ENCODE data around the gene PCED1B.

Gene PCED1B

DNA sequence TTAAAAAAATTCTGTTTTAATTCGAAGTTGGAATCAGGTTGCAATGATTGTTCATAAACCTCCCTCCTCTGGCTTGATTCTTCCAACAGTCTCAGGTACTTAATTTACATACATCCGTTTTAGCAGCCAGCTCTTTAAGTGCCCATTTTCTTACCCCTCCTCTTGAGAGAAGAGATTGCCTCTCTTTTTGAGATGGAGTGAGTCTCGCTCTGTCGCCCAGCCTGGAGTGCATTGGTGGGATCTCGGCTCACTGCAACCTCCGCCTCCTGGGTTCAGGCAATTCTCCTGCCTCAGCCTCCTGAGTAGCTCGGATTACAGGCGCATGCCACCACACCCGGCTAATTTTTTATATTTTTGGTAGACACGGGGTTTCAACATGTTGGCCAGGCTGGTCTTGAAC is 146.8 kb downstream of the PCED1B start:
- ChIA-PET CTCF (interaction anchor here (0.5 to 0.6 kb wide), 2 partner anchors 155 to 236 kb away, joined by 3 read pairs; no protein-coding TSS in a partner anchor), POLR2A (no interaction called here)
- Histone ChIP-seq H3K9me3 (ENCODE audit: control insufficient read depth, insufficient read depth, low read depth, low read length) (no peaks in the 10 kb centered on the region), H3K4me1 (ENCODE audit: control insufficient read depth, insufficient read depth, low read length) (no peaks in the 10 kb centered on the region), H3K4me3 (ENCODE audit: low read depth, low read length) (no peak overlapping the region), H3K27ac (ENCODE audit: extremely low read depth, low read depth, low read length) (no peak overlapping the region), H3K36me3 (ENCODE audit: control insufficient read depth in 2 of 2, insufficient read depth in 1 of 2, low read length in 2 of 2) (no peaks in the 10 kb centered on the region)
- TF ChIP-seq SCRT1 (tag by site-specific recombination; IDR thresholded peaks at IDR 0.05; ENCODE audit: borderline replicate concordance) (no peak), OSR2 (tag by site-specific recombination; IDR thresholded peaks at IDR 0.05) (no peak), ZNF140 (tag by site-specific recombination; IDR thresholded peaks at IDR 0.05) (no peak), ZNF660 (tag by site-specific recombination; IDR thresholded peaks at IDR 0.05) (no peak), SALL2 (tag by site-specific recombination; IDR thresholded peaks at IDR 0.05; ENCODE audit: borderline replicate concordance) (no peak), ZNF324 (tag by site-specific recombination; IDR thresholded peaks at IDR 0.05) (no peak), ZNF416 (tag by site-specific recombination; IDR thresholded peaks at IDR 0.05) (no peak), ZNF114 (tag by site-specific recombination; IDR thresholded peaks at IDR 0.05) (no peak)
- TF ChIP-seq, protein P1, sequence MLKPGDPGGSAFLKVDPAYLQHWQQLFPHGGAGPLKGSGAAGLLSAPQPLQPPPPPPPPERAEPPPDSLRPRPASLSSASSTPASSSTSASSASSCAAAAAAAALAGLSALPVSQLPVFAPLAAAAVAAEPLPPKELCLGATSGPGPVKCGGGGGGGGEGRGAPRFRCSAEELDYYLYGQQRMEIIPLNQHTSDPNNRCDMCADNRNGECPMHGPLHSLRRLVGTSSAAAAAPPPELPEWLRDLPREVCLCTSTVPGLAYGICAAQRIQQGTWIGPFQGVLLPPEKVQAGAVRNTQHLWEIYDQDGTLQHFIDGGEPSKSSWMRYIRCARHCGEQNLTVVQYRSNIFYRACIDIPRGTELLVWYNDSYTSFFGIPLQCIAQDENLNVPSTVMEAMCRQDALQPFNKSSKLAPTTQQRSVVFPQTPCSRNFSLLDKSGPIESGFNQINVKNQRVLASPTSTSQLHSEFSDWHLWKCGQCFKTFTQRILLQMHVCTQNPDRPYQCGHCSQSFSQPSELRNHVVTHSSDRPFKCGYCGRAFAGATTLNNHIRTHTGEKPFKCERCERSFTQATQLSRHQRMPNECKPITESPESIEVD (tag by site-specific recombination; IDR thresholded peaks at IDR 0.05), result no peak
- TF ChIP-seq, protein P2, sequence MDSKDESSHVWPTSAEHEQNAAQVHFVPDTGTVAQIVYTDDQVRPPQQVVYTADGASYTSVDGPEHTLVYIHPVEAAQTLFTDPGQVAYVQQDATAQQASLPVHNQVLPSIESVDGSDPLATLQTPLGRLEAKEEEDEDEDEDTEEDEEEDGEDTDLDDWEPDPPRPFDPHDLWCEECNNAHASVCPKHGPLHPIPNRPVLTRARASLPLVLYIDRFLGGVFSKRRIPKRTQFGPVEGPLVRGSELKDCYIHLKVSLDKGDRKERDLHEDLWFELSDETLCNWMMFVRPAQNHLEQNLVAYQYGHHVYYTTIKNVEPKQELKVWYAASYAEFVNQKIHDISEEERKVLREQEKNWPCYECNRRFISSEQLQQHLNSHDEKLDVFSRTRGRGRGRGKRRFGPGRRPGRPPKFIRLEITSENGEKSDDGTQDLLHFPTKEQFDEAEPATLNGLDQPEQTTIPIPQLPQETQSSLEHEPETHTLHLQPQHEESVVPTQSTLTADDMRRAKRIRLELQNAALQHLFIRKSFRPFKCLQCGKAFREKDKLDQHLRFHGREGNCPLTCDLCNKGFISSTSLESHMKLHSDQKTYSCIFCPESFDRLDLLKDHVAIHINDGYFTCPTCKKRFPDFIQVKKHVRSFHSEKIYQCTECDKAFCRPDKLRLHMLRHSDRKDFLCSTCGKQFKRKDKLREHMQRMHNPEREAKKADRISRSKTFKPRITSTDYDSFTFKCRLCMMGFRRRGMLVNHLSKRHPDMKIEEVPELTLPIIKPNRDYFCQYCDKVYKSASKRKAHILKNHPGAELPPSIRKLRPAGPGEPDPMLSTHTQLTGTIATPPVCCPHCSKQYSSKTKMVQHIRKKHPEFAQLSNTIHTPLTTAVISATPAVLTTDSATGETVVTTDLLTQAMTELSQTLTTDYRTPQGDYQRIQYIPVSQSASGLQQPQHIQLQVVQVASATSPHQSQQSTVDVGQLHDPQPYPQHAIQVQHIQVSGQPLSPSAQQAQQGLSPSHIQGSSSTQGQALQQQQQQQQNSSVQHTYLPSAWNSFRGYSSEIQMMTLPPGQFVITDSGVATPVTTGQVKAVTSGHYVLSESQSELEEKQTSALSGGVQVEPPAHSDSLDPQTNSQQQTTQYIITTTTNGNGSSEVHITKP (tag by site-specific recombination; IDR thresholded peaks at IDR 0.05), result no peak
- TF ChIP-seq, protein P3, sequence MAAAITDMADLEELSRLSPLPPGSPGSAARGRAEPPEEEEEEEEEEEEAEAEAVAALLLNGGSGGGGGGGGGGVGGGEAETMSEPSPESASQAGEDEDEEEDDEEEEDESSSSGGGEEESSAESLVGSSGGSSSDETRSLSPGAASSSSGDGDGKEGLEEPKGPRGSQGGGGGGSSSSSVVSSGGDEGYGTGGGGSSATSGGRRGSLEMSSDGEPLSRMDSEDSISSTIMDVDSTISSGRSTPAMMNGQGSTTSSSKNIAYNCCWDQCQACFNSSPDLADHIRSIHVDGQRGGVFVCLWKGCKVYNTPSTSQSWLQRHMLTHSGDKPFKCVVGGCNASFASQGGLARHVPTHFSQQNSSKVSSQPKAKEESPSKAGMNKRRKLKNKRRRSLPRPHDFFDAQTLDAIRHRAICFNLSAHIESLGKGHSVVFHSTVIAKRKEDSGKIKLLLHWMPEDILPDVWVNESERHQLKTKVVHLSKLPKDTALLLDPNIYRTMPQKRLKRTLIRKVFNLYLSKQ (tag by site-specific recombination; IDR thresholded peaks at IDR 0.05; ENCODE audit: borderline replicate concordance), result no peak
- TF ChIP-seq, protein P4, sequence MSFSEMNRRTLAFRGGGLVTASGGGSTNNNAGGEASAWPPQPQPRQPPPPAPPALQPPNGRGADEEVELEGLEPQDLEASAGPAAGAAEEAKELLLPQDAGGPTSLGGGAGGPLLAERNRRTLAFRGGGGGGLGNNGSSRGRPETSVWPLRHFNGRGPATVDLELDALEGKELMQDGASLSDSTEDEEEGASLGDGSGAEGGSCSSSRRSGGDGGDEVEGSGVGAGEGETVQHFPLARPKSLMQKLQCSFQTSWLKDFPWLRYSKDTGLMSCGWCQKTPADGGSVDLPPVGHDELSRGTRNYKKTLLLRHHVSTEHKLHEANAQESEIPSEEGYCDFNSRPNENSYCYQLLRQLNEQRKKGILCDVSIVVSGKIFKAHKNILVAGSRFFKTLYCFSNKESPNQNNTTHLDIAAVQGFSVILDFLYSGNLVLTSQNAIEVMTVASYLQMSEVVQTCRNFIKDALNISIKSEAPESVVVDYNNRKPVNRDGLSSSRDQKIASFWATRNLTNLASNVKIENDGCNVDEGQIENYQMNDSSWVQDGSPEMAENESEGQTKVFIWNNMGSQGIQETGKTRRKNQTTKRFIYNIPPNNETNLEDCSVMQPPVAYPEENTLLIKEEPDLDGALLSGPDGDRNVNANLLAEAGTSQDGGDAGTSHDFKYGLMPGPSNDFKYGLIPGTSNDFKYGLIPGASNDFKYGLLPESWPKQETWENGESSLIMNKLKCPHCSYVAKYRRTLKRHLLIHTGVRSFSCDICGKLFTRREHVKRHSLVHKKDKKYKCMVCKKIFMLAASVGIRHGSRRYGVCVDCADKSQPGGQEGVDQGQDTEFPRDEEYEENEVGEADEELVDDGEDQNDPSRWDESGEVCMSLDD (tag by site-specific recombination; IDR thresholded peaks at IDR 0.05), result no peak

DNA sequence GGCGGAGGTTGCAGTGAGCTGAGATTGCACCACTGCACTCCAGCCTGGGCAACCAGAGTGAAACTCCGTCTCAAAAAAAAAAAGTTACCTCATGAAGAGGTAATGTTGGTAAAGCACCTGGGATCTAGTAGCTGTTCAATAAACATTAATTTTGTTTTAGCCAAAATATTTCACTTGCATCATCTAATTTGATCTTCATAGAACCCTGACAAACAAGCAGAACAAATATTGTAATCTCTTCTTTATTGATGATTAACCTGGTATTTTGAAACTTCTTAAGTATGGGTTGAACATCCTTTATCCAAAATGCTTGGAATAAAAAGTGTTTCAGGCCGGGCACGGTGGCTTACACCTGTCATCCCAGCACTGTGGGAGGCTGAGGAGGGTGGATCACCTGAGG is 149.4 kb downstream of the PCED1B start:
- no peaks in the 10 kb centered on the region for H3K36me3 ChIP-seq (ENCODE audit: control insufficient read depth in 2 of 2, insufficient read depth in 1 of 2, low read length in 2 of 2)
- no peaks in the 10 kb centered on the region for H3K4me1 ChIP-seq (ENCODE audit: control insufficient read depth, insufficient read depth, low read length)
- H3K4me3 ChIP-seq (ENCODE audit: low read depth, low read length), result no peak overlapping the region
- no peak for TF ChIP-seq SETDB1 (IDR thresholded peaks at IDR 0.05; ENCODE audit: insufficient read length, low read length)
- no peak for TF ChIP-seq GLIS2 (tag by site-specific recombination; IDR thresholded peaks at IDR 0.05)
- TF ChIP-seq ZNF121 (tag by site-specific recombination; IDR thresholded peaks at IDR 0.05), result no peak
- no peak for TF ChIP-seq HOXC10 (CRISPR knock-in tag; IDR thresholded peaks at IDR 0.05)
- TF ChIP-seq, protein P2 (tag by site-specific recombination; IDR thresholded peaks at IDR 0.05), result no peak
- no peak for TF ChIP-seq ZNF837 (tag by site-specific recombination; IDR thresholded peaks at IDR 0.05)
- no peak for TF ChIP-seq ZNF571 (tag by site-specific recombination; IDR thresholded peaks at IDR 0.05)
- TF ChIP-seq ZNF138 (tag by site-specific recombination; IDR thresholded peaks at IDR 0.05; ENCODE audit: borderline replicate concordance), result no peak
- TF ChIP-seq, protein P1 (tag by site-specific recombination; IDR thresholded peaks at IDR 0.05), result no peak
- H3K9me3 ChIP-seq (ENCODE audit: control insufficient read depth, insufficient read depth, low read depth, low read length), result no peaks in the 10 kb centered on the region
- no peak overlapping the region for H3K27ac ChIP-seq (ENCODE audit: extremely low read depth, low read depth, low read length)
- POLR2A ChIA-PET, result interaction anchor here (1.5 kb wide), 1 partner anchor 9 kb away, joined by 3 read pairs; no protein-coding TSS in a partner anchor
- CTCF ChIA-PET, result interaction anchor here (1.0 kb wide), 1 partner anchor 170 kb away, joined by 3 read pairs; no protein-coding TSS in a partner anchor

All from HEK293 (cell line).